ENCODE data around the gene KRTAP5-4.

DNA sequence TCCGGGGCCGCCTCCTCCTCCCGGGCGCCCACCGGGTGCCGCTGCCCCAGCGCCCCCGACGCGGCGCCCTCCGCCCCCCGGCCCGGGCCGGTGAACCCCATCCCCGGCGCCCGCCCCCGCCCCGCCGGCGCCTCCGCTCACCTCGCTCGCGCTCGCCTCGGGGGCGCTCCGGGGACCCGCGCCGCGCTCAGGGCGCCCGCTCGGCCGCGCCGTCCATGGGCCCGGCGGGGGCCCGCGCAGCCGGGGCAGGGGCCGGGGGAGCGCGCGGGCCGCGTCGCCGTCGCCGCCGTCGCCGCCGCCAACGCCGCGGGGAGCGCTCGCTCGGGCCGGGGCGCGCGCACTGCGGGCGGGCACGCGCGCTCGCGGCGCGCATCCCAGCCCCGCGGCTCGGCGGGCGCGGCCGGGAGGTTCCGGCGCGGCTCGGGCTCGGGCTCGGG, 50.2 kb downstream of the KRTAP5-4 start:
- TF ChIP-seq, protein P1, sequence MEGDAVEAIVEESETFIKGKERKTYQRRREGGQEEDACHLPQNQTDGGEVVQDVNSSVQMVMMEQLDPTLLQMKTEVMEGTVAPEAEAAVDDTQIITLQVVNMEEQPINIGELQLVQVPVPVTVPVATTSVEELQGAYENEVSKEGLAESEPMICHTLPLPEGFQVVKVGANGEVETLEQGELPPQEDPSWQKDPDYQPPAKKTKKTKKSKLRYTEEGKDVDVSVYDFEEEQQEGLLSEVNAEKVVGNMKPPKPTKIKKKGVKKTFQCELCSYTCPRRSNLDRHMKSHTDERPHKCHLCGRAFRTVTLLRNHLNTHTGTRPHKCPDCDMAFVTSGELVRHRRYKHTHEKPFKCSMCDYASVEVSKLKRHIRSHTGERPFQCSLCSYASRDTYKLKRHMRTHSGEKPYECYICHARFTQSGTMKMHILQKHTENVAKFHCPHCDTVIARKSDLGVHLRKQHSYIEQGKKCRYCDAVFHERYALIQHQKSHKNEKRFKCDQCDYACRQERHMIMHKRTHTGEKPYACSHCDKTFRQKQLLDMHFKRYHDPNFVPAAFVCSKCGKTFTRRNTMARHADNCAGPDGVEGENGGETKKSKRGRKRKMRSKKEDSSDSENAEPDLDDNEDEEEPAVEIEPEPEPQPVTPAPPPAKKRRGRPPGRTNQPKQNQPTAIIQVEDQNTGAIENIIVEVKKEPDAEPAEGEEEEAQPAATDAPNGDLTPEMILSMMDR (IDR thresholded peaks at IDR 0.05), result no peak
- no peak for TF ChIP-seq POLR2A (IDR thresholded peaks at IDR 0.05)
- no peak for TF ChIP-seq POLR2AphosphoS5 (IDR thresholded peaks at IDR 0.05)

Data from prostate gland (tissue), 2 donors.